ENCODE data around the gene FOSL2.

FOSL2 gene

DNA sequence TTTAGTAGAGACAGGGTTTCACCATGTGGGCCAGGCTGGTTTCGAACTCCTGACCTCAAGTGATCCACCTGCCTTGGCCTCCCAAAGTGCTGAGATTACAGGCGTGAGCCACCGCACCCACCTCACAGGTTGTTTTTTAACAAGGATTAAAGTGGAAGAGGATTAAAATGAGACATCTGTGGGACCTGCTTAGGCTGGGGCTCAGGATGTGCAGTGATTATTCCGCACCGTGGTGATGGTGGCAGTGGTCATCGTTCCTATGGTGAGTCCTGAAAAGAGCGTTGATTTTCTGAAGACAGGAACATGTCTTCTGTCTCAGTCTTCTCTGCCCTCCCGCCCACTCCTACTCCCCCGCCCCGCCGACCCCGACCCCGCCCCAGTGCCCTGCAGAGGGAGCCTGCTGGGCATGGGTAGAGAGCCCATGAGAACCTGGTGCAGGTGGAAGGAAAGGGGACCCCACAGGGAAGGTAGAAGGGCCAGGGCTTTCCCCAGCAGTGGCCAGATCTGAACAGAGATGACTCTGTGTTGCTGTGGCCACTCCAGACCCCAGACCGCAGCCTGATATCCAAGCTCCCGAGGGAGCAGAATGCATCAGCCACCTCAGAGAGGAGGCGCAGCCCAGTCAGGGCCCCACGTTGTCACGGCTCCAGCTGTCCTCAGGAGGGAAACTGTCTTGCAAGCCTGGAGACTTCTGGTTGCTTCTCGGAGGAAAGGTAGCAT lies 34.5 kb upstream of the FOSL2 start:
- H3K36me3 ChIP-seq (ENCODE audit: control insufficient read depth in 1 of 2, insufficient read depth in 2 of 2, low read length in 2 of 2): no peaks in the 10 kb centered on the region
- H3K27me3 ChIP-seq (ENCODE audit: low read depth, low read length): no peaks in the 10 kb centered on the region
- H3K27ac ChIP-seq (ENCODE audit: low read length): no peak overlapping the region
- no peak overlapping the region for H3K4me3 ChIP-seq (ENCODE audit: low read depth in 1 of 2, low read length in 2 of 2)
- H3K9me3 ChIP-seq (ENCODE audit: control insufficient read depth in 1 of 2, low read length in 2 of 2): no peaks in the 10 kb centered on the region
- peaks cover 6 to 20% of the 10 kb centered on the region in 2 donors for H3K4me1 ChIP-seq (ENCODE audit: control insufficient read depth in 1 of 2, insufficient read depth in 2 of 2, low read length in 2 of 2)

DNA sequence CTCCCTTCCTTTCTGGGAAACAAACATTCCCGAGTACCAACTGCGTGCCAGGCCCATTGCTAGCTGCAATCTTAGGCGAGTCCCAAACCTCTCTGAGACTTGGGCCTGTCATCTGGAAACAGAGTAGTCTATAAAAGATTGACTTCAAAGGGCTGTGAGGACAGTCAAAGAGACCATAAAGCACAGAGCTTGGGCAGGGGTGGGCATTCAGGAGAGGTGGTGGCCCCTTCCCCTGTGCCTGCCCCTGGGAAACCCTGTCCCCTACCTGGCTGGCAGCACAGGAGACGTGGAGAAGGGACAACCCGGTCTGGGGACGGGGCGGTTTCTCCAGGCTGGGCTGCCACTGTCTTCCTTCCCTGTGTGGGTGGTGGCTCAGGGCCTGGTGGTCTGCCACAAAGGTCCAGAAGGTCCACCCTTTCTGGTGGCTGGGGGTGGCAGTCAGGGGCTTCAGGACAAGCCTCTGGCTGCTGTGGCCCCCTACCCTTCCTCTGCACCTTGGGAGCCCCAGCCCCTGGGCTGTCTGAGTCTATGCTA lies 33.9 kb upstream of the FOSL2 start:
- H3K36me3 ChIP-seq (ENCODE audit: control insufficient read depth in 1 of 2, insufficient read depth in 2 of 2, low read length in 2 of 2): no peaks in the 10 kb centered on the region
- no peaks in the 10 kb centered on the region for H3K9me3 ChIP-seq (ENCODE audit: control insufficient read depth in 1 of 2, low read length in 2 of 2)
- H3K27ac ChIP-seq (ENCODE audit: low read length): peak overlapping the region; percentile 0
- H3K4me1 ChIP-seq (ENCODE audit: control insufficient read depth in 1 of 2, insufficient read depth in 2 of 2, low read length in 2 of 2): peaks cover 6 to 20% of the 10 kb centered on the region in 2 donors
- no peaks in the 10 kb centered on the region for H3K27me3 ChIP-seq (ENCODE audit: low read depth, low read length)
- H3K4me3 ChIP-seq (ENCODE audit: low read depth in 1 of 2, low read length in 2 of 2): no peak overlapping the region

DNA sequence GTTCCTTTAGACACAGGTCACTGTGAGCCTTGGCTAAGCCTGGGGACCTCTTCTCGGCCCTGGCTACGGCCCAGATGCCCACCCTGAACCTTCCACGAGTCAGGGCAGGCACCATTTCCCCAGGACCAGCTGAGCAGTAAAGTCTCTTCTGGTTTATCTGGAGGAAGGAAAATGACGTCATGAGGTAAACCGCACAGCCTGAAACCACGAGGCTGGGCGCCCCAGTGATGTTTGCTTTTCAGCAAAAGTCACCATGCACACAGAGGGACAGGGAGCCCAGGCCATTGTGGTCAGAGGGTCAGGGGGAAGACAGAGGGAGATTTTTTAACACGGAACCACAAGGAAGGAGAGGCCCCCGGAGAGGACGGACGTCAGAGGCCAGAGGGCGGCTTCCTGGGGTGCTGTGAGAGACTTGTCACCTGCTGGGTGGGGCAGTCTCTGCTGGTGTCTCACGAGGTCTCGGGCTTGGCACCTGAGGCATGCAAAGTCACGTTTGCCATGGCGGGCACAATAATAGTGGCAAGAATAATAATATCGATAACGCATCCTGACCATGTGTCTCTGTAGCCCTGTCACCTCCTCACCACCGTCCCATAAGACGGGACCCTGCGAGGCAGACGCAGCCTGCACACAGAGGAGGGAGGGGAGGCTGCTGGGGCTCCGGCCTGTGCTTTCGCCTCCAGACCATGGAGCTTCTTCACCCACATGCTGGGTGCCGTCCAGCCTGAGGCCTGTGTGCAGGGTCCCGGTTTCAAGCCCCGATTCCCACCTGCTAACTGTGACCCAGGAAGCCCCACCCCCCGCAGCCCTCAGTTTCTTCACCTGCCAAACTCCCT lies 33.2 kb upstream of the FOSL2 start:
- H3K27ac ChIP-seq (ENCODE audit: low read length): peak overlapping the region; percentile 0
- no peak overlapping the region for H3K4me3 ChIP-seq (ENCODE audit: low read depth in 1 of 2, low read length in 2 of 2)

DNA sequence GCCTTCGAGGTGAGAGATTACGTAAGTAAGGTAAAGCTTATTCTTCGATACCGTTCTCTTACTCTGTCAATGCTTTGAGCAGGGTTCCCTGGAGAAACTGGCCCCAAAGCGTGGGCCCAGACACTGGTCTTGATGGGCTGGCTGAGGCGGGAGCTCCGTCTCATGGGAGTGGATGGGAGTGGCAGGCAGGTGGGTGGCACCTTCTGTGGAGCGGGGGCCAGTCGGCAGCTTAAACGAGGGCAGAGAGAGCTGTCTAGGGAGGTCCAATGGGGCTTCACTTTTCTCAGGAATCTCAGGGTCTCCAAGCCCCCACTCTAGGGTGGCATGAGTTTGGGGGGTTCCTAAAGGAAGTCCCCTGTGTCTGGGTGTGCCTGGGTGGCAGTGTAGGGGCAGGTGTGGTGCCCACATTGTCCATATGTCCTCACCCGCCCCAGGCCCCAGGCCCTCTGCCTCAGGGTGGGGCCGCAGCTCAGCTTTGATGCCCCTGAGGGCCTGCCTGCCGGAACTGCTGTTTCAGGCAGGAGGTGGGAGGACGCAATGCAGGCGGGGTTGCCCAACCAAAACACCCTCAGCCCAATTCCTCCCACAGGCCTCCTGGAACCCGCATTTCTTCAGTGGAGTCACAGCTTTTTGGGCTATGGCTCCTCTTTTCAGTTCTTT lies 32.5 kb upstream of the FOSL2 start:
- Histone ChIP-seq H3K9me3 (ENCODE audit: control insufficient read depth in 1 of 2, low read length in 2 of 2) (no peaks in the 10 kb centered on the region), H3K27me3 (ENCODE audit: low read depth, low read length) (no peaks in the 10 kb centered on the region), H3K36me3 (ENCODE audit: control insufficient read depth in 1 of 2, insufficient read depth in 2 of 2, low read length in 2 of 2) (no peaks in the 10 kb centered on the region), H3K4me3 (ENCODE audit: low read depth in 1 of 2, low read length in 2 of 2) (no peak overlapping the region), H3K4me1 (ENCODE audit: control insufficient read depth in 1 of 2, insufficient read depth in 2 of 2, low read length in 2 of 2) (peaks cover 6 to 19% of the 10 kb centered on the region in 2 donors), H3K27ac (ENCODE audit: low read length) (no peak overlapping the region)

More for the DNA sequence above, 33.2 kb upstream of the FOSL2 start:
- H3K36me3 ChIP-seq (ENCODE audit: control insufficient read depth in 1 of 2, insufficient read depth in 2 of 2, low read length in 2 of 2): no peaks in the 10 kb centered on the region
- H3K9me3 ChIP-seq (ENCODE audit: control insufficient read depth in 1 of 2, low read length in 2 of 2): no peaks in the 10 kb centered on the region
- H3K27me3 ChIP-seq (ENCODE audit: low read depth, low read length): no peaks in the 10 kb centered on the region
- H3K4me1 ChIP-seq (ENCODE audit: control insufficient read depth in 1 of 2, insufficient read depth in 2 of 2, low read length in 2 of 2): peaks cover 6 to 20% of the 10 kb centered on the region in 2 donors

DNA sequence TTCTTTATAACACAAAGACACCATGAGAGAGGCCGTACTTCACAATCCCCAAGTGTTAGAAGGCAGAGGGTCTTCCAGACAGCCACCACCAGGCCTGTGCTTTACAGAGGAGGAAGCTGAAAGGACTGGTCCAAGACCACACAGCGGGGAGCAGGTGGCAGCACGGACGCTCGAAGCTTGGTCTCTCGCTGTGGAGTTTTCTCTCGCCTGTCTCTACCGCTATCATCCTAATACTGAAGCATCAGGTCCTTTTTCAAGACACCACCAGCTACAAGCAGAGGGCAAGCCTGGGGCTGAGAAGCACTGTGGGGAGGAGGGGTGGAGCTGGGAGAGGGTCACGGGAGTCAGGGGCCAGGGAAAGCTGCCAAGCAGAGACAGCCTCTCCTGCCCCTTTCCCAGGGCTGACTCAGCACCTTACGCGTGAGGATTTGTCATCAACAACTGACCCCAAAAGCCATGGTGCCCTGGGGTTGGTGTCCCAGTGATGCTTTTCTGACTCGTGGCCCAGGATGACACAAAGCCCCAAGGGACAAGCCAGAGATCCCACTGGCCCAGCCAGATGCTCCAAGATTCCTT lies 31.9 kb upstream of the FOSL2 start:
- no peaks in the 10 kb centered on the region for H3K27me3 ChIP-seq (ENCODE audit: low read depth, low read length)
- H3K4me1 ChIP-seq (ENCODE audit: control insufficient read depth in 1 of 2, insufficient read depth in 2 of 2, low read length in 2 of 2): peaks cover 6 to 13% of the 10 kb centered on the region in 2 donors
- no peak overlapping the region for H3K27ac ChIP-seq (ENCODE audit: low read length)
- no peaks in the 10 kb centered on the region for H3K9me3 ChIP-seq (ENCODE audit: control insufficient read depth in 1 of 2, low read length in 2 of 2)
- no peak overlapping the region for H3K4me3 ChIP-seq (ENCODE audit: low read depth in 1 of 2, low read length in 2 of 2)
- H3K36me3 ChIP-seq (ENCODE audit: control insufficient read depth in 1 of 2, insufficient read depth in 2 of 2, low read length in 2 of 2): no peaks in the 10 kb centered on the region

DNA sequence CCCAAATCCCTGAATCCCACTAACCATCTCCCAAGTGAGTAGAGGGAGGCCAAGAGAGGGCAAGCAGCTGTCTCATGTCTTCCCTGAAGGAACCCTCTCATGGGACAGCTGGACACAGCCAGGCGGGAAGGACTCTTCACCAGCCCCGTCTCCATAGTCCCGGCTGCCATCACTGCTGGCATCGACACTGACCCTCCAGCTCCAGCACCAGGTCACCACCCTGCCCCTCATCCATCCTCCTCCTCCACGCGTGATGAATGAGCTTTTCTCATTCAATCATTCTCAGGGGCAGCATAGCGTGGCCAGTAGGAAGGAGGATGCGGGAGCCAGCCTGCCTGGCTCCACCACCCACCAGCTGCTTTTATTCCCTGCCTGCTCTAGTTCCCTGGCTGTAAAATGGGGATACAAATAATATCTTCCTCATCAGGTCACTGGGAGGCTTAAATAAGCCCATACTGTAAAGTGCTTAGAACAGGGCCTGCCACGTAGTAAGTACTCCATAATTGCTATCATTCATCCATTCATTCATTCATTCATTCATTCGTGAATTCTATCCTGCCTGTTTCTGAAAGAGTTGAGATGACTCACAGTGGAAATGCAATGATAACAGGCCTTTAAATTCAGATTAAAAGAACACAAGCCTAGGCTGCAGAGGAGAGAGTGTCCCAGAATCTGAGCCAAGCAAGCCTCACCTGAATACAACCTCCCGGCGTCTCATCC lies 30.5 kb upstream of the FOSL2 start:
- Histone ChIP-seq H3K4me1 (ENCODE audit: control insufficient read depth in 1 of 2, insufficient read depth in 2 of 2, low read length in 2 of 2) (no peaks in the 10 kb centered on the region), H3K27ac (ENCODE audit: low read length) (no peak overlapping the region), H3K9me3 (ENCODE audit: control insufficient read depth in 1 of 2, low read length in 2 of 2) (no peaks in the 10 kb centered on the region), H3K4me3 (ENCODE audit: low read depth in 1 of 2, low read length in 2 of 2) (no peak overlapping the region), H3K27me3 (ENCODE audit: low read depth, low read length) (no peaks in the 10 kb centered on the region), H3K36me3 (ENCODE audit: control insufficient read depth in 1 of 2, insufficient read depth in 2 of 2, low read length in 2 of 2) (no peaks in the 10 kb centered on the region)

DNA sequence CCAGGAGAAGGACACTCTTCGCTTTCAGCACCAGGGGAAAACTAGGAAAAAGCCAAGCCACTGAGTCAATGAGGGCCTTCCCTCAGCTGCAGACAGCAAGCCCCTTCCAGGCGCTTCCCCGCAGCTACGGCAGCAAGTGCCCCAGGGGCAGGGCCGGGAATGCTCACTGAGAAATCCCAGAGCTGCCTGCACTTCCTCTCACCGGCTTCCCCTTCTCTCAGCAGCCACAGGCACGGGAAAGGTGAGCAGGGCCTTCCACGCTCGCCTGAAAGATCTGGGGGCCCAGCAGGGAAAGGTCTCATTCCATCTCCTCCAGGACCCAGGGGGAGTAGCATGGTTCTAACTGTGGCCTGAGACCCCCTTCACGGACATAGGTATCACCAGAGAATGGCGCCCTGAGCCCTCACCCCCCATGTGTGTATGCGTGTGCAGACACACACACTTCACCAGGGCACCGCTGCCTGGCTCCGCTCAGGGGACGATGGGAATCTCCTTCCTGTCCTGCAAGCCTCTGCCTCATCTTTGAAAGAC lies 29.6 kb upstream of the FOSL2 start:
- Histone ChIP-seq H3K4me3 (ENCODE audit: low read depth in 1 of 2, low read length in 2 of 2) (no peak overlapping the region), H3K27ac (ENCODE audit: low read length) (no peak overlapping the region), H3K36me3 (ENCODE audit: control insufficient read depth in 1 of 2, insufficient read depth in 2 of 2, low read length in 2 of 2) (no peaks in the 10 kb centered on the region), H3K4me1 (ENCODE audit: control insufficient read depth in 1 of 2, insufficient read depth in 2 of 2, low read length in 2 of 2) (no peaks in the 10 kb centered on the region), H3K9me3 (ENCODE audit: control insufficient read depth in 1 of 2, low read length in 2 of 2) (no peaks in the 10 kb centered on the region), H3K27me3 (ENCODE audit: low read depth, low read length) (no peaks in the 10 kb centered on the region)

DNA sequence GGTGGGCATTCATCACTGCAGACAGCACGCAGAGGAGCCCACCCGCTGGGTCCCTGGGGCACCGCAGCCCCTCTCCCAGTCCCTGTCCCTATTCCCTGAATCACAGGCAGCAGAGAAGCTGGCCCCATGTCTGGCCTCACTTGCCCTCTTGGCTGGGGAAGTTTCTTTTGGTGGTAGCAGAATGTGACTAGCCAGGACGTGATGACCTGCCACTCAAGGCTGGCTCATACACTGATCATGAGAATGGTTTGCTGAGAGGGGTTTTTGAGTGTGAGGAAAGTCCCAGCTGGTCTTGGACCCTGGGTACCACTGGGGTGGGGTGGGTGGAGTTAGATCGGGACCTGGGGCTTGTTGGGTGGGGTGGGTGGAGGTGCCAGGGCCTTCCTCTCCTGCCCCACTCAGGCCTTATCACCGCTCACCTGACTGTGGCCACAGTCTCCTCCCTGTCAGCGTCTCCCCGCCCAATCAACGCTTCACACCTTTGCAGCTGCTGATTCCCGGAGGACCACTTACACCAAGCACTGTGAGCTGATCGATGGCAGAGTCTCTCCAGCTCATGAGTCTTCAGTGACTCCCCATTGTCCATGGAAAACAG lies 28.9 kb upstream of the FOSL2 start:
- no peaks in the 10 kb centered on the region for H3K27me3 ChIP-seq (ENCODE audit: low read depth, low read length)
- no peaks in the 10 kb centered on the region for H3K4me1 ChIP-seq (ENCODE audit: control insufficient read depth in 1 of 2, insufficient read depth in 2 of 2, low read length in 2 of 2)

DNA sequence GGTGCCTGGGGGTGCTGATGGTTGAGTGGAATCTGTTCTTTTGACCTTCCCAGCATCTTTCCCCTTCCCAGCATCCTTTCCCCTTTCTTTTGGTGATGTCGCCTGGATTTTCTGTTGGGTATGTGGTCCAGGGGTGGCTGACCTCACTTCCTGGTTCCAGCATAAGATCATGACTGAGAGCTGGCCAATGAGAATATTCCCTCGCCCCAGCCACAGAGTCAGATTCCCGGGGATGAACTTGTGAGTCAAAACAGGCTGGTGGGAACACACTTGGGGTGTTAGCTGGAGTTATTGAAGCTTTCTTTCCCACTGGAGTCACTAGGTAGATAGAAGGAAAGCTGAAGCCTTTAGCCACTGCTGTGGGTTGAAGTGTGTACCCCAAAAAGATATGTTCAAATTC lies 28.0 kb upstream of the FOSL2 start:
- H3K36me3 ChIP-seq (ENCODE audit: control insufficient read depth in 1 of 2, insufficient read depth in 2 of 2, low read length in 2 of 2): no peaks in the 10 kb centered on the region
- H3K9me3 ChIP-seq (ENCODE audit: control insufficient read depth in 1 of 2, low read length in 2 of 2): no peaks in the 10 kb centered on the region
- H3K27ac ChIP-seq (ENCODE audit: low read length): no peak overlapping the region
- no peaks in the 10 kb centered on the region for H3K27me3 ChIP-seq (ENCODE audit: low read depth, low read length)
- no peak overlapping the region for H3K4me3 ChIP-seq (ENCODE audit: low read depth in 1 of 2, low read length in 2 of 2)
- H3K4me1 ChIP-seq (ENCODE audit: control insufficient read depth in 1 of 2, insufficient read depth in 2 of 2, low read length in 2 of 2): no peaks in the 10 kb centered on the region

More for the DNA sequence above, 28.9 kb upstream of the FOSL2 start:
- Histone ChIP-seq H3K36me3 (ENCODE audit: control insufficient read depth in 1 of 2, insufficient read depth in 2 of 2, low read length in 2 of 2) (no peaks in the 10 kb centered on the region), H3K9me3 (ENCODE audit: control insufficient read depth in 1 of 2, low read length in 2 of 2) (no peaks in the 10 kb centered on the region), H3K27ac (ENCODE audit: low read length) (no peak overlapping the region), H3K4me3 (ENCODE audit: low read depth in 1 of 2, low read length in 2 of 2) (no peak overlapping the region)

DNA sequence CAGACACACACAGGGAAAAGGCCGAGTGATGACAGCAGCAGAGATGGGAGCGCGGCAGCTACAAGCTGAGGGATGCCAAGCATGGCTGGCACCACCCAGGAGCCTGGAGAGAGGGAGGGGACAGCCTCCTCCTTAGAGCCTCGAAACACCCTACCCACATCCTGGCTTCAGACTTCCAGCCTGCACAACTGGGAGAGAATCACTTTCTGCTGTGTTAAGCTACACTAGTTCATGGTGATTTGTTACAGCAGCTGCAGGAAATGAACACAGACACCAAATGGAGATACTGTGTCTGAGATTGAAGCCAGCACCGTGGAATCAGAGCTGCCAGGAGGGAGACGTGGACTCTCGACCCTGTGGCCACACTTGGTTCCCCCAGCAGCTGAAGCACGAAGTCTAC lies 27.5 kb upstream of the FOSL2 start:
- Histone ChIP-seq H3K4me1 (ENCODE audit: control insufficient read depth in 1 of 2, insufficient read depth in 2 of 2, low read length in 2 of 2) (no peaks in the 10 kb centered on the region), H3K27ac (ENCODE audit: low read length) (no peak overlapping the region)

More for the DNA sequence above, 27.5 kb upstream of the FOSL2 start:
- H3K9me3 ChIP-seq (ENCODE audit: control insufficient read depth in 1 of 2, low read length in 2 of 2): no peaks in the 10 kb centered on the region
- no peaks in the 10 kb centered on the region for H3K36me3 ChIP-seq (ENCODE audit: control insufficient read depth in 1 of 2, insufficient read depth in 2 of 2, low read length in 2 of 2)
- no peaks in the 10 kb centered on the region for H3K27me3 ChIP-seq (ENCODE audit: low read depth, low read length)
- H3K4me3 ChIP-seq (ENCODE audit: low read depth in 1 of 2, low read length in 2 of 2): no peak overlapping the region
